ENCODE data around the gene TTC17.
"Not testable (repeated sequence)": the region's sequence is repeated elsewhere in the genome, so short reads cannot be mapped to it uniquely, and the experiment has no call there.

GRCh38 chr11:43351426-43351825, 7.3 kb upstream of the TTC17 start:
- not testable (repeated sequence) for TF ChIP-seq FOXA1 (IDR thresholded peaks at IDR 0.05); CTCF (IDR thresholded peaks at IDR 0.05; ENCODE audit: low read depth, low read length, missing input control); GABPA (IDR thresholded peaks at IDR 0.05 in 1 of 2, conservative IDR thresholded peaks at IDR 0.05 in 1 of 2); RAD21 (IDR thresholded peaks at IDR 0.05); RXRA (IDR thresholded peaks at IDR 0.05); HNF4A (conservative IDR thresholded peaks at IDR 0.05); YY1 (IDR thresholded peaks at IDR 0.05); JUND (IDR thresholded peaks at IDR 0.05); REST (IDR thresholded peaks at IDR 0.05); TAF1 (conservative IDR thresholded peaks at IDR 0.05); EGR1 (IDR thresholded peaks at IDR 0.05; ENCODE audit: low read depth in 2 of 2); NR2F2 (IDR thresholded peaks at IDR 0.05)
- TF ChIP-seq, protein P1, sequence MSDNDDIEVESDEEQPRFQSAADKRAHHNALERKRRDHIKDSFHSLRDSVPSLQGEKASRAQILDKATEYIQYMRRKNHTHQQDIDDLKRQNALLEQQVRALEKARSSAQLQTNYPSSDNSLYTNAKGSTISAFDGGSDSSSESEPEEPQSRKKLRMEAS (IDR thresholded peaks at IDR 0.05) = not testable (repeated sequence)
- TF ChIP-seq, protein P2, sequence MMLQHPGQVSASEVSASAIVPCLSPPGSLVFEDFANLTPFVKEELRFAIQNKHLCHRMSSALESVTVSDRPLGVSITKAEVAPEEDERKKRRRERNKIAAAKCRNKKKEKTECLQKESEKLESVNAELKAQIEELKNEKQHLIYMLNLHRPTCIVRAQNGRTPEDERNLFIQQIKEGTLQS (IDR thresholded peaks at IDR 0.05) = not testable (repeated sequence)

Data from liver (tissue), 3 donors.